HG03378 (cell line): ENCODE results near the gene ZBTB7C.

ENCODE experiments used
- ATAC-seq: cut with Tn5 transposase; IDR thresholded peaks from one replicate; pipeline ENCODE4 v1.9.1; 2021; ENCODE audit warnings: mild to moderate bottlenecking, moderate library complexity; ENCODE audit not compliant: unreplicated experiment

The ZBTB7C gene

GRCh38 chr18:48265328-48265727, 143.9 kb downstream of the ZBTB7C start:
- ATAC-seq = no peak

- no peak for ATAC-seq
These were observed 145.0 kb downstream of the ZBTB7C start for GRCh38 chr18:48263914-48264902.

GRCh38 chr18:48263192-48263853, 145.9 kb downstream of the ZBTB7C start:
- no peak for ATAC-seq

GRCh38 chr18:48260237-48260636, 148.9 kb downstream of the ZBTB7C start:
- no peak for ATAC-seq

GRCh38 chr18:48256848-48257247, 152.3 kb downstream of the ZBTB7C start:
- no peak for ATAC-seq

GRCh38 chr18:48254077-48254602, 155.0 kb downstream of the ZBTB7C start:
- ATAC-seq = no peak

GRCh38 chr18:48252525-48252924, 156.7 kb downstream of the ZBTB7C start:
- ATAC-seq = no peak

- no peak for ATAC-seq
These were observed 158.3 kb downstream of the ZBTB7C start for GRCh38 chr18:48250918-48251317.

- ATAC-seq = no peak
These were observed 158.7 kb downstream of the ZBTB7C start for GRCh38 chr18:48250362-48250907.

- no peak for ATAC-seq
These were observed 159.3 kb downstream of the ZBTB7C start for GRCh38 chr18:48249854-48250253.

GRCh38 chr18:48244530-48244929, 164.7 kb downstream of the ZBTB7C start:
- ATAC-seq = no peak

- no peak for ATAC-seq
These were observed 170.5 kb downstream of the ZBTB7C start for GRCh38 chr18:48238636-48239035.

GRCh38 chr18:48238206-48238605, 171.0 kb downstream of the ZBTB7C start:
- ATAC-seq = no peak

GRCh38 chr18:48236822-48237221, 172.4 kb downstream of the ZBTB7C start:
- ATAC-seq = no peak

- no peak for ATAC-seq
These were observed 178.6 kb downstream of the ZBTB7C start for GRCh38 chr18:48230467-48231113.

GRCh38 chr18:48229552-48229981, 179.6 kb downstream of the ZBTB7C start:
- ATAC-seq = no peak

GRCh38 chr18:48228841-48229240, 180.3 kb downstream of the ZBTB7C start:
- no peak for ATAC-seq

GRCh38 chr18:48228301-48228715, 180.9 kb downstream of the ZBTB7C start:
- no peak for ATAC-seq

GRCh38 chr18:48227206-48227605, 182.0 kb downstream of the ZBTB7C start:
- no peak for ATAC-seq

- no peak for ATAC-seq
These were observed 182.8 kb downstream of the ZBTB7C start for GRCh38 chr18:48226401-48226800.

GRCh38 chr18:48222118-48222517, 187.1 kb downstream of the ZBTB7C start:
- peak; percentile 74 for ATAC-seq
